H7 (cell line): ENCODE measurements around the gene NADK. TPM values are rescaled to one million over a fixed set of nuclear protein-coding genes. Genes with fewer than 3 reads are reported as not detected.
"Not testable (repeated sequence)": the region's sequence is repeated elsewhere in the genome, so short reads cannot be mapped to it uniquely, and the experiment has no call there.

Source experiments
- DNase-seq: peaks from one replicate; pipeline ENCODE4 v3.0.0; 2012
- H3K27me3 ChIP-seq: 2 replicates; pipeline ENCODE4 v1.6.0; 2011; ENCODE audit warnings: mild to moderate bottlenecking, low read length; ENCODE audit not compliant: control insufficient read depth, insufficient read depth
- H3K36me3 ChIP-seq: replicated peaks from 2 replicates; pipeline ENCODE4 v1.5.1; 2011; ENCODE audit warnings: low read length; ENCODE audit not compliant: control insufficient read depth, insufficient read depth
- H3K4me3 ChIP-seq: 2 replicates; pipeline ENCODE4 v1.5.1; 2011; ENCODE audit warnings: low read depth, mild to moderate bottlenecking, control low read depth, low read length, moderate library complexity; ENCODE audit not compliant: insufficient read depth
- total RNA-seq: library from RNA; depleted of rRNA; stranded (reverse); fragments of >200 nt; shearing (Covaris generic); gene quantifications from 2 replicates; pipeline ENCODE4 v1.2.3, GENCODE V29; 2014

Gene NADK
- total RNA-seq, 1 experiment from 2014 or later: 111 TPM

DNA sequence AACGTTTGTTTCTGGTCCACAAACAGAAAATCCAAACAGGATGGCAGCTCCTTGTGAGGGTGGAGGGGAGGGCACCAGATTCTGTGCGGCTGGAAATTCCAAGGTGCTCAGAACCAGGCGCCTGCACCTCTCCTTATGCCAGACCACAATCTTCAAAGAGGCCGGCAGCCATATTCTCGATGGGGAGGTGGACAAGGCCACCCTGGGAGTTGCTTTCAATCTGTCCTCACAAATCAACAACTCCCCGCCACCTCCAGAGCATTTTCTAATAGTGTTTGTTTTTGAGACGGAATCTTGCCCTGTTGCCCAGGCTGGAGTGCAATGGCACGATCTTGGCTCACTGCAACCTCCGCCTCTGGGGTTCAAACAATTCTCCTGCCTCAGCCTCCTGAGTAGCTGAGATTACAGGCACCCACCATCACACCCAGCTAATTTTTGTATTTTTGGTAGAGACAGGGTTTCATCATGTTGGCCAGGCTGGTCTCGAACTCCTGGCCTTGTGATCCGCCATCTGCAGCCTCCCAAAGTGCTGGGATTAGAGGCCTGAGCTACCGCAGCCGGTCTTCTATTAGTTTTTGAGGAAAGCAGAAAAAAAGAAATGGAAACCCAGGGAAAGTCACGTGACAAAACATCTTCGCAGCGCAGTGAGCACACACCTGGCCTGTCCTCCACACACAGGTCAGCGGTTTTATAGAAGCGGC, 49.0 kb downstream of the NADK start:
- not testable (repeated sequence) for H3K36me3 ChIP-seq, H3K4me3 ChIP-seq, H3K27me3 ChIP-seq, DNase-seq

GRCh38 chr1:1728308-1729005, 49.8 kb downstream of the NADK start:
- not testable (repeated sequence) for DNase-seq, H3K4me3 ChIP-seq, H3K27me3 ChIP-seq, H3K36me3 ChIP-seq

DNA sequence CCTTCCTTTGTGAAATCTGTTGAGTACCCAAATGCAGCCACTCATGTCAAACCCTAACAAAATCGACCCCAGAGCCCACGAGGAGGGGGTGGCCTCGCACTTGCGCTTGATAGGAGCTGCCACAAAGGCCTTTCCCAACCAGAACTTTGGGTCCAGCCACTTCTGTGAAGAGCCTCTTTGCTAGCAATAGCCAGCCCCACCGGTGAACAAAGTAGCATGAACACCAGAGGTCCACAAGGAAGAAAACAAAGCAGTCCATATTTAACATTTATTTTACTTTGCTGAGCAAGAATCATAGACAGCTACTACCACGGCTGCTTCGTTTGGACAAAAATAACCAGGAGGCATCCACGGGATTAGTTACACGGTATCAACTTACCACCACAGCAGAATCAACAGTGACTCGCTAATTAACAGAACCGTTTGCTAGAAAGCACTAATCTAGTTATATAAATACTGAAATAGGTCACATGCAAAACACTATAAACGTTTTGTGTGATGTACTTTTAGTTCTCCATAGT, 51.1 kb downstream of the NADK start:
- not testable (repeated sequence) for H3K4me3 ChIP-seq, H3K36me3 ChIP-seq, DNase-seq, H3K27me3 ChIP-seq

- DNase-seq, H3K27me3 ChIP-seq, H3K36me3 ChIP-seq, H3K4me3 ChIP-seq: not testable (repeated sequence)
These were observed 52.2 kb downstream of the NADK start for GRCh38 chr1:1726088-1726487.

- H3K36me3 ChIP-seq, H3K27me3 ChIP-seq: not testable (repeated sequence)
- H3K4me3 ChIP-seq: peak within 1 kb of the TSS; percentile 67
- DNase-seq: peak; percentile 95
These were observed 54.0 kb downstream of the NADK start, which contains the start of gene CDK11A for GRCh38 chr1:1724035-1724864. CDK11A (minus strand) TSS chr1:1724357; CDS start chr1:1722818, 1,539 bp downstream.

DNA sequence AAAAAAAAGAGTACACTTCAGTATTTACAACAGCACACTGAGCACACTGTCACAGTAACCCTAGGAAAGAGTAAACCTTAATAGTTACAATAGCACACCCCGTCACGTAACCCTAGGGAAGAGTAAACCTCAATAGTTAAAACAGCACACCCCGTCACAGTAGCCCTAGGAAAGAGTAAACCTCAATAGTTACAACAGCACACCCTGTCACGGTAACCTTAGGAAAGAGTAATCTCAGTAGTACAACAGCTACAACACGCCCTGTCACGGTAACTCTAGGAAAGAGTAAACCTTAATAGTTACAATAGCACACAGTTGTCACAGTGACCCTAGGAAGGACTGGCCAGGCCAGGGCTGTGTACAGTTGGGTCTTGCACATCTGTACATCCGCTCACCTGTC, 57.1 kb downstream of the NADK start:
- no peak for DNase-seq
- Histone ChIP-seq H3K27me3 (no peaks in the 10 kb centered on the region), H3K36me3 (peaks cover 12% of the 10 kb centered on the region), H3K4me3 (no peak overlapping the region)

DNA sequence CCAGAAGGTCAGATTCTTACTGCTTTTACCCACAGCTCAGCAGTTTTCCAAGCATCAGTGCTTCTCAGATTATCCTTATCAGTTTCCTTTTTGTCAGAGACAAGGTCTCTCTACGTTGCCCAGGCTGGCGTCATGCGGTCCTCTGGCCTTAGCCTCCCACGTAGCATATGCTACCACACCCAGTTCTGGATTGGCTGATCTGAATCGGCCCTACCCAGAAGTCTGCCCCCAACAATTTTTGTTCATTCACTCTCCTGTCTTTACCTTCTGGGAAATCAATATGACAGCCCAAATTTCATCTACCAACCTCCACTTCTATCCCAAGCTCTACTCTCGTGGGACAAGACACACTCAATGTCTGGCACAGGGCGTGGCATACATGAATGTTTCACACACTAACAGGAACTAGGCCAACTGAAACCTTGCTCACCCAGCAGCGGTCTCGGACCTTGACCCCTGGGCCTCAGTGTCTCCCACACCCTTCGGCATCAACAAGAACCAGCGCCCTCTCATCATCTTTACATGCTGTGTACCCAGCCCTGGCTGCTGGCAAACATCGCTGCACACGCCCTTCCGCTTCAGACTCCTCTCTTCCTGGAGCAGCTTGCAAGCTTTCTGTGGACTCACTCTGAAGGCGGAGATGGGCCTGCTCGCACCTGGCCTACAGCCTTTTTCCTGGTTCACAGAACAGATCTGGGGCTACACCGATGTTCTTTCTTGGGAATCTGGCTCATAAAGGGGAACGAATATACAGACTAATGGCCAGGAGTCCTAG, 63.0 kb downstream of the NADK start:
- H3K27me3 ChIP-seq, DNase-seq, H3K4me3 ChIP-seq: not testable (repeated sequence)
- peaks cover 11% of the 10 kb centered on the region for H3K36me3 ChIP-seq

DNA sequence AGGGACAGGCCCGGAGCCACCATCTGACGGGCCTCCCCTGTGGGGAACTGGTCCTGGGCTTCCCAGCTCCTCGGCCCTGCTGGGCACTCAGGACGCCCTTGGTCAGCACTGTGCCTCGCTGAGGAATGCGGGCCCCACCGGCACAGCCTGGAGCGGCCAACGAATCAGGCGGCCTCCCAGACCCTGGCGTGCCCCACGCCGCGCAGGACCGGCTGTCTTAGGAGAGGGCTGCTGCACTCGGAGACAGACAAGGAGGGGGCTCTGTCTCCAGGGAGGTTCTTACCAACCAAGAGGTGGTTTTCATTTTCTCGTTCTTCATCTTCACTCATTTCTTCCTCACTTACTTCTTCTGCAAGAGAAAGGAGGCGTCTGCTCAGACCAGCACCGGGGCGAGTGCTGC, 70.4 kb downstream of the NADK start:
- H3K36me3 ChIP-seq, H3K4me3 ChIP-seq, H3K27me3 ChIP-seq, DNase-seq: not testable (repeated sequence)

GRCh38 chr1:1707241-1707640, 71.0 kb downstream of the NADK start:
- not testable (repeated sequence) for H3K4me3 ChIP-seq, H3K27me3 ChIP-seq, DNase-seq, H3K36me3 ChIP-seq

- DNase-seq, H3K4me3 ChIP-seq, H3K36me3 ChIP-seq, H3K27me3 ChIP-seq: not testable (repeated sequence)
These were observed 72.6 kb downstream of the NADK start for GRCh38 chr1:1705623-1706022.

- H3K4me3 ChIP-seq, H3K36me3 ChIP-seq, H3K27me3 ChIP-seq: not testable (repeated sequence)
- peak; percentile 20 for DNase-seq
These were observed 73.8 kb downstream of the NADK start for GRCh38 chr1:1704284-1704957.

- peak; percentile 23 for DNase-seq
- no peaks in the 10 kb centered on the region; the same call in none of the 2 replicates for H3K36me3 ChIP-seq
These were observed 74.5 kb downstream of the NADK start for GRCh38 chr1:1703796-1704195.

DNA sequence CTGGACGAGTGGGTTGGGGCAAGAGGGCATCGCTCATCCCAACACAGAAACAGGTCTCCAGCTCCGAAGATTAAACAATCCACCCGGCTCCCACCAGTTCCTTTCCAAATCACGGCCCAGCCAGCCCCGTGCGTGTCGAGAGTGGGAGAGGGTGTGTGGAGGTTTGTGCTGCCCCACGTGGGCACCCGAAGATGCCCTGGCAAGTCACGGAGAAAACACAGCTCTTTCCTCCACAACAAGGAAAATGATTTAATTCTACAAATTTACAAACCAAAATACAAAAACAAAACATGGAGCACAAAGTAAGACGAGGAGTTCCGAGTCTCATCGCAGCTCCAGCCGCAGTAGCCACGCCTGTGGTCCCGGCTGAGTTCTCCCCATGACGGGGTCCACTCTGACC, 75.8 kb downstream of the NADK start:
- H3K4me3 ChIP-seq, DNase-seq, H3K27me3 ChIP-seq: not testable (repeated sequence)

More at GRCh38 chr1:1703796-1704195, 74.5 kb downstream of the NADK start:
- H3K4me3 ChIP-seq: no peak overlapping the region
- H3K27me3 ChIP-seq: no peaks in the 10 kb centered on the region

More for the DNA sequence above, 75.8 kb downstream of the NADK start:
- H3K36me3 ChIP-seq: not testable (repeated sequence)
